ENCODE measurements around the gene TUBB8. TPM values are rescaled to one million over a fixed set of nuclear protein-coding genes. Genes with fewer than 3 reads are reported as not detected.

Gene TUBB8
- total and polyA plus RNA-seq, 2 donors (not counting 3 experiments of a cell fraction or from before 2014, with no cell fraction given), result 0.18 TPM; not detected in 1

- dilution Hi-C loops (cut with MboI; ENCODE audit: extremely low pct_ligation_motif_present, low sequenced_read_pairs) (no loop called here), intact Hi-C loops (cut with micrococcal nuclease) (no loop called here)
- no peaks in the 10 kb centered on the region for H3K4me1 ChIP-seq (ENCODE audit: control insufficient read depth, extremely low read depth, insufficient read depth, low read length)
- no peak for TF ChIP-seq MYC (IDR thresholded peaks at IDR 0.05; ENCODE audit: low read depth, low read length)
- TF ChIP-seq JUN (IDR thresholded peaks at IDR 0.05; ENCODE audit: borderline replicate concordance, insufficient read depth, insufficient read length, low read depth), result no peak
- no peak for TF ChIP-seq MAX (IDR thresholded peaks at IDR 0.05; ENCODE audit: insufficient read depth, insufficient read length)
- TF ChIP-seq GATA2 (IDR thresholded peaks at IDR 0.05; ENCODE audit: insufficient read depth, insufficient read length, low read depth, low read length), result no peak
- no peak for TF ChIP-seq FOS (IDR thresholded peaks at IDR 0.05; ENCODE audit: borderline replicate concordance, insufficient read depth, low read length)
- TF ChIP-seq EZH2 (IDR thresholded peaks at IDR 0.05; ENCODE audit: borderline replicate concordance, low read depth, low read length, severe bottlenecking), result no peak
- no peak for TF ChIP-seq POLR2AphosphoS5 (IDR thresholded peaks at IDR 0.05; ENCODE audit: insufficient read depth, low read depth, low read length)
- no peak for TF ChIP-seq POLR2A (IDR thresholded peaks at IDR 0.05; ENCODE audit: low read depth, low read length)
- TF ChIP-seq CTCF (IDR thresholded peaks at IDR 0.05; ENCODE audit: extremely low read depth in 1 of 2, insufficient read depth in 1 of 2, low read depth in 1 of 2, low read length in 2 of 2), result no peak
- no peak overlapping the region for H2AFZ ChIP-seq (ENCODE audit: low read depth, low read length)
- DNase-seq (ENCODE audit: low read depth, low spot score) (no peak), FAIRE-seq (no peak)
- H3K9ac ChIP-seq (replicated peaks; ENCODE audit: extremely low read depth, insufficient read depth, low read length), result no peak overlapping the region
- no peaks in the 10 kb centered on the region for H4K20me1 ChIP-seq (replicated peaks; ENCODE audit: control insufficient read depth, extremely low read depth, insufficient read depth, low read length)
- no peaks in the 10 kb centered on the region for H3K9me1 ChIP-seq (replicated peaks; ENCODE audit: control insufficient read depth, extremely low read depth, insufficient read depth, low read length)
- H3K27me3 ChIP-seq (ENCODE audit: control insufficient read depth in 2 of 2, insufficient read depth in 2 of 2, low read length in 2 of 2), result peaks cover 3 to 19% of the 10 kb centered on the region in 2 experiments
- H3K79me2 ChIP-seq (ENCODE audit: control insufficient read depth, insufficient read depth, low read length), result no peaks in the 10 kb centered on the region
- no peak overlapping the region for H3K27ac ChIP-seq (ENCODE audit: insufficient read depth, low read depth, low read length)
- H3K4me2 ChIP-seq (ENCODE audit: insufficient read depth, low read length), result no peak overlapping the region
- no peaks in the 10 kb centered on the region for H3K36me3 ChIP-seq (ENCODE audit: control insufficient read depth in 2 of 2, extremely low read depth in 1 of 2, insufficient read depth in 2 of 2, low read length in 2 of 2)
- no TSS peak for BruUV-seq (replicated peaks)
- no peaks in the 10 kb centered on the region for H3K9me3 ChIP-seq (replicated peaks; ENCODE audit: control insufficient read depth, insufficient read depth, low read length)
- ChIA-PET POLR2A (no interaction called here), CTCF (interaction anchor here (1.0 kb wide), 1 partner anchor 14 kb away, joined by 3 read pairs; no protein-coding TSS in a partner anchor)
- no peak overlapping the region for H3K4me3 ChIP-seq (replicated peaks in 1 of 3; ENCODE audit: insufficient read depth in 1 of 3, low read depth in 1 of 3, low read length in 3 of 3)
Observed at GRCh38 chr10:90161-90560, 41.1 kb upstream of the TUBB8 start.
